NT2/D1 (cell line): ENCODE data around the gene AGT.
"Not testable (repeated sequence)": the region's sequence is repeated elsewhere in the genome, so short reads cannot be mapped to it uniquely, and the experiment has no call there.

Experiments used
- DNase-seq: peaks from one replicate; pipeline ENCODE4 v3.0.0-alpha.2; 2011; ENCODE audit warnings: low read depth, low spot score
- H3K27me3 ChIP-seq: 2 replicates; pipeline ENCODE4 v1.6.0; 2011; ENCODE audit warnings: mild to moderate bottlenecking; ENCODE audit not compliant: insufficient read length, insufficient read depth
- H3K36me3 ChIP-seq: 2 replicates; pipeline ENCODE4 v1.6.1; 2011; ENCODE audit warnings: mild to moderate bottlenecking, low read length, mixed read lengths; ENCODE audit not compliant: insufficient read depth, insufficient read length
- H3K4me1 ChIP-seq: 2 replicates; pipeline ENCODE4 v1.5.1; 2011; ENCODE audit not compliant: insufficient read depth, insufficient read length
- H3K4me3 ChIP-seq: 2 replicates; pipeline ENCODE4 v1.5.1; 2011; ENCODE audit warnings: low read depth; ENCODE audit not compliant: insufficient read length
- H3K9ac ChIP-seq: 2 replicates; pipeline ENCODE4 v1.6.0; 2011; ENCODE audit warnings: low read depth; ENCODE audit not compliant: insufficient read length
- H3K9me3 ChIP-seq: 2 replicates; pipeline ENCODE4 v1.5.1; 2011; ENCODE audit warnings: mild to moderate bottlenecking, low read length; ENCODE audit not compliant: insufficient read depth
- SUZ12 ChIP-seq: IDR thresholded peaks from 2 replicates; pipeline ENCODE4 v1.6.1; 2011; ENCODE audit not compliant: insufficient read length, insufficient read depth; ENCODE audit errors: extremely low read depth
- YY1 ChIP-seq: IDR thresholded peaks from 2 replicates; pipeline ENCODE4 v1.6.1; 2011; ENCODE audit not compliant: insufficient read length, insufficient read depth
- ZNF274 ChIP-seq: IDR thresholded peaks from 2 replicates; pipeline ENCODE4 v1.6.1; 2011; ENCODE audit warnings: mild to moderate bottlenecking, low read depth, low read length

Gene AGT

GRCh38 chr1:230669543-230669942, 44.4 kb downstream of the AGT start:
- H3K9ac ChIP-seq = no peak overlapping the region
- no peak overlapping the region for H3K4me3 ChIP-seq
- TF ChIP-seq SUZ12 = no peak
- TF ChIP-seq ZNF274 = no peak
- no peak for TF ChIP-seq YY1
- H3K4me1 ChIP-seq = no peaks in the 10 kb centered on the region
- no peak for DNase-seq
- peaks cover 88% of the 10 kb centered on the region for H3K36me3 ChIP-seq
- no peaks in the 10 kb centered on the region for H3K9me3 ChIP-seq
- H3K27me3 ChIP-seq = no peaks in the 10 kb centered on the region

DNA sequence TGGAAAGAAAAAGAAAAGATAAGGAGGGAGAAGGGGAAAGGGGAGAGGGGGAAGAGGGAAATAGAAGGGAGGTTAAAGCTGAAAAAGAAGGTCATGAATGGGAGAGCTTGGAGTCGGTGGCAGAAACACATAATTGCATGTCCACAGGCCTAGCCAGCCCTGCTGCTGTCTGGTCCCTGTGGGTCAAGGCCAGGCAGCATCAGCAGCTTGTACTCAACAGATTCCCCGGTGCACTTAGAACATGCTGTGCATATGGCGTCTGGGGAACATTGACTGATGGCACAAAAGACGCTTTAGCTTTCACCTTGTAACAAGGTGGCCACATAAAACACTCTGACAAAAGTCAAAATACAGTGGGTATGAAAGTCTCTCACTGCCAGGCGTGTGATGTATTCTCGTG, 45.7 kb downstream of the AGT start:
- Histone ChIP-seq H3K27me3 (no peaks in the 10 kb centered on the region), H3K4me1 (no peaks in the 10 kb centered on the region), H3K36me3 (peaks cover 89% of the 10 kb centered on the region), H3K9me3 (no peaks in the 10 kb centered on the region), H3K4me3 (no peak overlapping the region), H3K9ac (no peak overlapping the region)
- no peak for DNase-seq
- no peak for TF ChIP-seq SUZ12

- no peak overlapping the region for H3K4me3 ChIP-seq
- TF ChIP-seq SUZ12 (no peak), YY1 (no peak), ZNF274 (no peak)
- no peaks in the 10 kb centered on the region for H3K27me3 ChIP-seq
- no peak overlapping the region for H3K9ac ChIP-seq
- no peaks in the 10 kb centered on the region for H3K9me3 ChIP-seq
- no peak for DNase-seq
- no peaks in the 10 kb centered on the region for H3K4me1 ChIP-seq
- H3K36me3 ChIP-seq = peaks cover 64% of the 10 kb centered on the region
Observed at GRCh38 chr1:230661976-230662375, 51.9 kb downstream of the AGT start.

GRCh38 chr1:230658691-230659090, 55.2 kb downstream of the AGT start:
- H3K9ac ChIP-seq = no peak overlapping the region
- H3K4me3 ChIP-seq = no peak overlapping the region
- no peaks in the 10 kb centered on the region for H3K4me1 ChIP-seq
- no peaks in the 10 kb centered on the region for H3K9me3 ChIP-seq
- no peaks in the 10 kb centered on the region for H3K27me3 ChIP-seq
- H3K36me3 ChIP-seq = peaks cover 33% of the 10 kb centered on the region
- TF ChIP-seq SUZ12 (no peak), ZNF274 (no peak), YY1 (no peak)
- no peak for DNase-seq

GRCh38 chr1:230658103-230658502, 55.8 kb downstream of the AGT start:
- not testable (repeated sequence) for H3K27me3 ChIP-seq, H3K4me1 ChIP-seq, H3K9me3 ChIP-seq

DNA sequence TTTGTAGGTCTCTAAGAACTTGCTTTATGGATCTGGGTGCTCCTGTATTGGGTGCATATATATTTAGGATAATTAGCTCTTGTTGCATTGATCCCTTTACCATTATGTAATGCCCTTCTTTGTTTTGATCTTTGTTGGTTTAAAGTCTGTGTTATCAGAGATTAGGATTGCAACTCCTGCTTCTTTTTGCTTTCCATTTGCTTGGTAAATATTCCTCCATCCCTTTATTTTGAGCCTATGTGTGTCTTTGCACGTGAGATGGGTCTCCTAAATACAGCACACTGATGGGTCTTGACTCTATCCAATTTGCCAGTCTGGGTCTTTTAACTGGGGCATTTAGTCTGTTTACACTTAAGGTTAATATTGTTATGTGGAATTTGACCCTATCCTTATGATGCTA, 57.2 kb downstream of the AGT start:
- not testable (repeated sequence) for H3K9ac ChIP-seq, H3K4me3 ChIP-seq, H3K9me3 ChIP-seq, H3K27me3 ChIP-seq, H3K4me1 ChIP-seq, DNase-seq
- H3K36me3 ChIP-seq = peaks cover 27% of the 10 kb centered on the region

More at GRCh38 chr1:230658103-230658502, 55.8 kb downstream of the AGT start:
- DNase-seq, H3K4me3 ChIP-seq, H3K9ac ChIP-seq: not testable (repeated sequence)
- H3K36me3 ChIP-seq = peaks cover 28% of the 10 kb centered on the region
